ENCODE measurements around the gene DDB1. TPM values are rescaled to one million over a fixed set of nuclear protein-coding genes. Genes with fewer than 3 reads are reported as not detected.

The DDB1 gene
- total and polyA plus RNA-seq, 2 of the 13 experiments (the other 11 are each of a cell fraction or from before 2014, with no cell fraction given): 217 to 266 TPM

DNA sequence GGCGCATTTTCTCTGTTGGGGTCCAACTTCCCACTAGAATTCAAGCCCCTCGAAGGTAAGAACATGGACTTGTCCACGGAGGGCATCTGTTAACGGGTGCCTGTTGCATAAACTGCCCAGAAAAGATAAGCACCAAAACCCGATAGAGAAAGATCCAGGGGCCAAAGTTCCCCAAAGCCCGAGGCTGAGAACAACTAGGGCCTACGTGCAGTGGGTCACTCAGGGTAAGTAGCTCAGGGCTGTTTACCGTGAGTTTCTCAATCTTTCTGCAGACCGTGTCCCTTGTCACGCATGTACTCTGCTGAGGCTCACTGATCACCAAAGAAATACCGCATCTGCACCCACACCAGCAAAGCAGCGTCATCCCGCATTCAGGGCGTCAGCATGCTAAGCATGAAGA is 67.5 kb downstream of the DDB1 start (continued):
- TF ChIP-seq TCF12 (IDR thresholded peaks at IDR 0.05) (no peak), TCF12 (CRISPR knock-in tag; IDR thresholded peaks at IDR 0.05) (no peak; the same call in 1 of the 2 replicates), PRPF4 (IDR thresholded peaks at IDR 0.05; ENCODE audit: low read depth, low read length, poor library complexity, severe bottlenecking) (no peak), MEIS2 (CRISPR knock-in tag; IDR thresholded peaks at IDR 0.05) (no peak), KLF9 (CRISPR knock-in tag; IDR thresholded peaks at IDR 0.05; ENCODE audit: low read depth) (no peak), ZNF496 (CRISPR knock-in tag; IDR thresholded peaks at IDR 0.05; ENCODE audit: insufficient replicate concordance) (no peak), ZNF343 (CRISPR knock-in tag; IDR thresholded peaks at IDR 0.05) (no peak), ZNF432 (CRISPR knock-in tag; IDR thresholded peaks at IDR 0.05; ENCODE audit: borderline replicate concordance) (no peak), KLF11 (CRISPR knock-in tag; IDR thresholded peaks at IDR 0.05) (no peak), ZBTB3 (CRISPR knock-in tag; IDR thresholded peaks at IDR 0.05; ENCODE audit: borderline replicate concordance, low read depth) (no peak), XRCC5 (optimal IDR thresholded peaks at IDR 0.05; ENCODE audit: low read length) (no peak), ZNF549 (CRISPR knock-in tag; IDR thresholded peaks at IDR 0.05) (no peak), MTF2 (CRISPR knock-in tag; IDR thresholded peaks at IDR 0.05; ENCODE audit: borderline replicate concordance) (no peak), NR2F6 (IDR thresholded peaks at IDR 0.05) (no peak), NR2F6 (CRISPR knock-in tag; IDR thresholded peaks at IDR 0.05) (no peak)
- TF ChIP-seq, protein P1, sequence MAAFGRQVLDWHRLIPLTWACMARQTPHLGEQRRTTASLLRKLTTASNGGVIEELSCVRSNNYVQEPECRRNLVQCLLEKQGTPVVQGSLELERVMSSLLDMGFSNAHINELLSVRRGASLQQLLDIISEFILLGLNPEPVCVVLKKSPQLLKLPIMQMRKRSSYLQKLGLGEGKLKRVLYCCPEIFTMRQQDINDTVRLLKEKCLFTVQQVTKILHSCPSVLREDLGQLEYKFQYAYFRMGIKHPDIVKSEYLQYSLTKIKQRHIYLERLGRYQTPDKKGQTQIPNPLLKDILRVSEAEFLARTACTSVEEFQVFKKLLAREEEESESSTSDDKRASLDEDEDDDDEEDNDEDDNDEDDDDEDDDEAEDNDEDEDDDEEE (CRISPR knock-in tag; IDR thresholded peaks at IDR 0.05): no peak
- TF ChIP-seq, protein P2, sequence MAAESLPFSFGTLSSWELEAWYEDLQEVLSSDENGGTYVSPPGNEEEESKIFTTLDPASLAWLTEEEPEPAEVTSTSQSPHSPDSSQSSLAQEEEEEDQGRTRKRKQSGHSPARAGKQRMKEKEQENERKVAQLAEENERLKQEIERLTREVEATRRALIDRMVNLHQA (CRISPR knock-in tag; IDR thresholded peaks at IDR 0.05): no peak
- TF ChIP-seq, protein P3, sequence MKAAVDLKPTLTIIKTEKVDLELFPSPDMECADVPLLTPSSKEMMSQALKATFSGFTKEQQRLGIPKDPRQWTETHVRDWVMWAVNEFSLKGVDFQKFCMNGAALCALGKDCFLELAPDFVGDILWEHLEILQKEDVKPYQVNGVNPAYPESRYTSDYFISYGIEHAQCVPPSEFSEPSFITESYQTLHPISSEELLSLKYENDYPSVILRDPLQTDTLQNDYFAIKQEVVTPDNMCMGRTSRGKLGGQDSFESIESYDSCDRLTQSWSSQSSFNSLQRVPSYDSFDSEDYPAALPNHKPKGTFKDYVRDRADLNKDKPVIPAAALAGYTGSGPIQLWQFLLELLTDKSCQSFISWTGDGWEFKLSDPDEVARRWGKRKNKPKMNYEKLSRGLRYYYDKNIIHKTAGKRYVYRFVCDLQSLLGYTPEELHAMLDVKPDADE (CRISPR knock-in tag; IDR thresholded peaks at IDR 0.05): no peak
- TF ChIP-seq, protein P4, sequence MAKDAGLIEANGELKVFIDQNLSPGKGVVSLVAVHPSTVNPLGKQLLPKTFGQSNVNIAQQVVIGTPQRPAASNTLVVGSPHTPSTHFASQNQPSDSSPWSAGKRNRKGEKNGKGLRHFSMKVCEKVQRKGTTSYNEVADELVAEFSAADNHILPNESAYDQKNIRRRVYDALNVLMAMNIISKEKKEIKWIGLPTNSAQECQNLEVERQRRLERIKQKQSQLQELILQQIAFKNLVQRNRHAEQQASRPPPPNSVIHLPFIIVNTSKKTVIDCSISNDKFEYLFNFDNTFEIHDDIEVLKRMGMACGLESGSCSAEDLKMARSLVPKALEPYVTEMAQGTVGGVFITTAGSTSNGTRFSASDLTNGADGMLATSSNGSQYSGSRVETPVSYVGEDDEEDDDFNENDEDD (CRISPR knock-in tag; IDR thresholded peaks at IDR 0.05; ENCODE audit: borderline replicate concordance): no peak
- TF ChIP-seq, protein P5, sequence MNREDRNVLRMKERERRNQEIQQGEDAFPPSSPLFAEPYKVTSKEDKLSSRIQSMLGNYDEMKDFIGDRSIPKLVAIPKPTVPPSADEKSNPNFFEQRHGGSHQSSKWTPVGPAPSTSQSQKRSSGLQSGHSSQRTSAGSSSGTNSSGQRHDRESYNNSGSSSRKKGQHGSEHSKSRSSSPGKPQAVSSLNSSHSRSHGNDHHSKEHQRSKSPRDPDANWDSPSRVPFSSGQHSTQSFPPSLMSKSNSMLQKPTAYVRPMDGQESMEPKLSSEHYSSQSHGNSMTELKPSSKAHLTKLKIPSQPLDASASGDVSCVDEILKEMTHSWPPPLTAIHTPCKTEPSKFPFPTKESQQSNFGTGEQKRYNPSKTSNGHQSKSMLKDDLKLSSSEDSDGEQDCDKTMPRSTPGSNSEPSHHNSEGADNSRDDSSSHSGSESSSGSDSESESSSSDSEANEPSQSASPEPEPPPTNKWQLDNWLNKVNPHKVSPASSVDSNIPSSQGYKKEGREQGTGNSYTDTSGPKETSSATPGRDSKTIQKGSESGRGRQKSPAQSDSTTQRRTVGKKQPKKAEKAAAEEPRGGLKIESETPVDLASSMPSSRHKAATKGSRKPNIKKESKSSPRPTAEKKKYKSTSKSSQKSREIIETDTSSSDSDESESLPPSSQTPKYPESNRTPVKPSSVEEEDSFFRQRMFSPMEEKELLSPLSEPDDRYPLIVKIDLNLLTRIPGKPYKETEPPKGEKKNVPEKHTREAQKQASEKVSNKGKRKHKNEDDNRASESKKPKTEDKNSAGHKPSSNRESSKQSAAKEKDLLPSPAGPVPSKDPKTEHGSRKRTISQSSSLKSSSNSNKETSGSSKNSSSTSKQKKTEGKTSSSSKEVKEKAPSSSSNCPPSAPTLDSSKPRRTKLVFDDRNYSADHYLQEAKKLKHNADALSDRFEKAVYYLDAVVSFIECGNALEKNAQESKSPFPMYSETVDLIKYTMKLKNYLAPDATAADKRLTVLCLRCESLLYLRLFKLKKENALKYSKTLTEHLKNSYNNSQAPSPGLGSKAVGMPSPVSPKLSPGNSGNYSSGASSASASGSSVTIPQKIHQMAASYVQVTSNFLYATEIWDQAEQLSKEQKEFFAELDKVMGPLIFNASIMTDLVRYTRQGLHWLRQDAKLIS (CRISPR knock-in tag; IDR thresholded peaks at IDR 0.05): no peak
- TF ChIP-seq, protein P6, sequence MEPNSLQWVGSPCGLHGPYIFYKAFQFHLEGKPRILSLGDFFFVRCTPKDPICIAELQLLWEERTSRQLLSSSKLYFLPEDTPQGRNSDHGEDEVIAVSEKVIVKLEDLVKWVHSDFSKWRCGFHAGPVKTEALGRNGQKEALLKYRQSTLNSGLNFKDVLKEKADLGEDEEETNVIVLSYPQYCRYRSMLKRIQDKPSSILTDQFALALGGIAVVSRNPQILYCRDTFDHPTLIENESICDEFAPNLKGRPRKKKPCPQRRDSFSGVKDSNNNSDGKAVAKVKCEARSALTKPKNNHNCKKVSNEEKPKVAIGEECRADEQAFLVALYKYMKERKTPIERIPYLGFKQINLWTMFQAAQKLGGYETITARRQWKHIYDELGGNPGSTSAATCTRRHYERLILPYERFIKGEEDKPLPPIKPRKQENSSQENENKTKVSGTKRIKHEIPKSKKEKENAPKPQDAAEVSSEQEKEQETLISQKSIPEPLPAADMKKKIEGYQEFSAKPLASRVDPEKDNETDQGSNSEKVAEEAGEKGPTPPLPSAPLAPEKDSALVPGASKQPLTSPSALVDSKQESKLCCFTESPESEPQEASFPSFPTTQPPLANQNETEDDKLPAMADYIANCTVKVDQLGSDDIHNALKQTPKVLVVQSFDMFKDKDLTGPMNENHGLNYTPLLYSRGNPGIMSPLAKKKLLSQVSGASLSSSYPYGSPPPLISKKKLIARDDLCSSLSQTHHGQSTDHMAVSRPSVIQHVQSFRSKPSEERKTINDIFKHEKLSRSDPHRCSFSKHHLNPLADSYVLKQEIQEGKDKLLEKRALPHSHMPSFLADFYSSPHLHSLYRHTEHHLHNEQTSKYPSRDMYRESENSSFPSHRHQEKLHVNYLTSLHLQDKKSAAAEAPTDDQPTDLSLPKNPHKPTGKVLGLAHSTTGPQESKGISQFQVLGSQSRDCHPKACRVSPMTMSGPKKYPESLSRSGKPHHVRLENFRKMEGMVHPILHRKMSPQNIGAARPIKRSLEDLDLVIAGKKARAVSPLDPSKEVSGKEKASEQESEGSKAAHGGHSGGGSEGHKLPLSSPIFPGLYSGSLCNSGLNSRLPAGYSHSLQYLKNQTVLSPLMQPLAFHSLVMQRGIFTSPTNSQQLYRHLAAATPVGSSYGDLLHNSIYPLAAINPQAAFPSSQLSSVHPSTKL (CRISPR knock-in tag; IDR thresholded peaks at IDR 0.05): peak; percentile 47; the same call in 1 of the 2 replicates
